WTC11 (cell line): Measurements from ENCODE around the gene ADAMTS7. TPM values are rescaled to one million over a fixed set of nuclear protein-coding genes. Genes with fewer than 3 reads are reported as not detected.

Experiments
- ATAC-seq: fragments of 200-7000 bp; cut with Tn5 transposase; 2 replicates; pipeline ENCODE4 v1.10.0; 2021; ENCODE audit warnings: mild to moderate bottlenecking, moderate library complexity
- CTCF ChIA-PET: fragments of 300-600 bp; sonication (Branson Sonifier 250); formaldehyde crosslinking; loops from one replicate; lab custom pipeline; 2021; ENCODE audit warnings: antibody characterized with exemption; lab: Charles Lee
- POLR2A ChIA-PET: fragments of 350-600 bp; sonication (Branson Sonifier 250); formaldehyde crosslinking; loops from one replicate; lab custom pipeline; 2021; ENCODE audit warnings: antibody characterized with exemption; lab: Charles Lee
- DNase-seq: peaks from one replicate; pipeline ENCODE4 v3.0.0; 2021; ENCODE audit warnings: low spot score
- H3K27ac Mint-ChIP-seq: 2 replicates; pipeline ENCODE4 v1.8.0; 2021; ENCODE audit warnings: mixed read lengths
- H3K27me3 Mint-ChIP-seq: 2 replicates; pipeline ENCODE4 v1.8.0; 2021; ENCODE audit warnings: low read depth, mild to moderate bottlenecking, moderate library complexity, mixed read lengths
- H3K36me3 Mint-ChIP-seq: 2 replicates; pipeline ENCODE4 v1.8.0; 2021; ENCODE audit warnings: mixed read lengths
- H3K4me1 Mint-ChIP-seq: 2 replicates; pipeline ENCODE4 v1.8.0; 2022; ENCODE audit warnings: mixed read lengths
- H3K4me3 Mint-ChIP-seq: 2 replicates; pipeline ENCODE4 v1.8.0; 2021; ENCODE audit warnings: mild to moderate bottlenecking, moderate library complexity, mixed read lengths
- H3K9me3 Mint-ChIP-seq: 2 replicates; pipeline ENCODE4 v1.8.0; 2021; ENCODE audit warnings: mixed read lengths
- CBFB ChIP-seq: sonication (generic); formaldehyde crosslinking; IDR thresholded peaks from 2 replicates; pipeline ENCODE4 v1.8.1; 2022; ENCODE audit warnings: mild to moderate bottlenecking, low read depth, missing genetic modification reagents
- ELF4 ChIP-seq: sonication (generic); formaldehyde crosslinking; IDR thresholded peaks from 2 replicates; pipeline ENCODE4 v1.8.1; 2022; ENCODE audit warnings: low read depth, mild to moderate bottlenecking, moderate library complexity, missing genetic modification reagents
- IRF2 ChIP-seq: sonication (generic); formaldehyde crosslinking; IDR thresholded peaks from 2 replicates; pipeline ENCODE4 v1.8.0; 2022; ENCODE audit warnings: low read depth, missing genetic modification reagents, borderline replicate concordance
- MAX ChIP-seq: sonication (generic); formaldehyde crosslinking; IDR thresholded peaks from 2 replicates; pipeline ENCODE4 v1.8.0; 2022; ENCODE audit warnings: mild to moderate bottlenecking, missing genetic modification reagents
- NFATC4 ChIP-seq: fragments of 250-450 bp; sonication (Bioruptor Pico); IDR thresholded peaks from 2 replicates; pipeline ENCODE4 v1.9.0; 2021; ENCODE audit warnings: mild to moderate bottlenecking
- NFYB ChIP-seq: sonication (generic); formaldehyde crosslinking; conservative IDR thresholded peaks from 2 replicates; pipeline ENCODE4 v1.8.0; 2022; ENCODE audit warnings: low read depth, missing genetic modification reagents
- OVOL2 ChIP-seq: fragments of 250-450 bp; sonication (Bioruptor Pico); IDR thresholded peaks from 2 replicates; pipeline ENCODE4 v1.9.0; 2021; ENCODE audit warnings: mild to moderate bottlenecking, borderline replicate concordance
- PRDM15 ChIP-seq: sonication (generic); formaldehyde crosslinking; IDR thresholded peaks from 2 replicates; pipeline ENCODE4 v1.8.0; 2022; ENCODE audit warnings: missing genetic modification reagents
- RORB ChIP-seq: fragments of 250-450 bp; sonication (Bioruptor Pico); IDR thresholded peaks from 2 replicates; pipeline ENCODE4 v1.9.0; 2021; ENCODE audit warnings: mild to moderate bottlenecking
- USF2 ChIP-seq: sonication (generic); formaldehyde crosslinking; IDR thresholded peaks from 2 replicates; pipeline ENCODE4 v1.8.1; 2023; ENCODE audit warnings: mild to moderate bottlenecking, missing genetic modification reagents, moderate library complexity
- ZBTB21 ChIP-seq: sonication (generic); formaldehyde crosslinking; IDR thresholded peaks from 2 replicates; pipeline ENCODE4 v1.8.1; 2023; ENCODE audit warnings: mild to moderate bottlenecking, missing genetic modification reagents, borderline replicate concordance
- ZNF138 ChIP-seq: sonication (generic); formaldehyde crosslinking; conservative IDR thresholded peaks from 2 replicates; pipeline ENCODE4 v1.8.1; 2022; ENCODE audit warnings: mild to moderate bottlenecking, moderate library complexity, missing genetic modification reagents
- ZNF232 ChIP-seq: sonication (generic); formaldehyde crosslinking; IDR thresholded peaks from 2 replicates; pipeline ENCODE4 v1.8.0; 2022; ENCODE audit warnings: mild to moderate bottlenecking, missing genetic modification reagents
- ZNF281 ChIP-seq: sonication (generic); formaldehyde crosslinking; IDR thresholded peaks from 2 replicates; pipeline ENCODE4 v1.8.0; 2023; ENCODE audit warnings: mild to moderate bottlenecking, missing genetic modification reagents
- ZNF317 ChIP-seq: sonication (generic); formaldehyde crosslinking; IDR thresholded peaks from 2 replicates; pipeline ENCODE4 v1.8.1; 2023; ENCODE audit warnings: low read depth, mild to moderate bottlenecking, moderate library complexity, missing genetic modification reagents, borderline replicate concordance
- ZNF512 ChIP-seq: sonication (generic); formaldehyde crosslinking; IDR thresholded peaks from 2 replicates; pipeline ENCODE4 v1.8.1; 2022; ENCODE audit warnings: missing genetic modification reagents, borderline replicate concordance
- ZNF532 ChIP-seq: fragments of 250-450 bp; sonication (Bioruptor Pico); IDR thresholded peaks from 2 replicates; pipeline ENCODE4 v1.9.0; 2021; ENCODE audit warnings: mild to moderate bottlenecking, borderline replicate concordance
- ZNF671 ChIP-seq: fragments of 250-450 bp; sonication (Bioruptor Pico); IDR thresholded peaks from 2 replicates; pipeline ENCODE4 v1.8.0; 2021; ENCODE audit warnings: mild to moderate bottlenecking
- total RNA-seq: library from RNA; stranded (reverse); gene quantifications from 3 replicates; pipeline ENCODE4 v1.2.3, GENCODE V29; 2021

Gene ADAMTS7
- total RNA-seq, 1 experiment from 2014 or later = 70.3 TPM

GRCh38 chr15:78837131-78837530 is 25.9 kb upstream of the ADAMTS7 start:
- H3K9me3 Mint-ChIP-seq = no peaks in the 10 kb centered on the region
- TF ChIP-seq RORB (CRISPR knock-in tag) (no peak), NFATC4 (CRISPR knock-in tag) (no peak), PRDM15 (CRISPR knock-in tag) (no peak), USF2 (CRISPR knock-in tag) (no peak), MAX (CRISPR knock-in tag) (no peak), IRF2 (CRISPR knock-in tag) (no peak), ZNF512 (no peak), OVOL2 (CRISPR knock-in tag) (no peak), ZNF532 (no peak), NFYB (no peak), ZBTB21 (CRISPR knock-in tag) (no peak), ZNF232 (CRISPR knock-in tag) (no peak), ZNF138 (CRISPR knock-in tag) (no peak), ELF4 (no peak), CBFB (CRISPR knock-in tag) (no peak), ZNF281 (CRISPR knock-in tag) (no peak), ZNF317 (CRISPR knock-in tag) (no peak), ZNF671 (CRISPR knock-in tag) (no peak)
- DNase-seq = no peak
- peaks cover 3% of the 10 kb centered on the region; the same call in 1 of the 2 replicates for H3K27me3 Mint-ChIP-seq
- H3K4me1 Mint-ChIP-seq = 0 out of 2 replicates have a peak, but pooled peaks cover 10% of the 10 kb centered on the region
- ChIA-PET CTCF (interaction anchor here (1.0 to 3.6 kb wide), 5 partner anchors 8 to 170 kb away, joined by 3 to 25 read pairs (median 6); partner anchors contain the start of gene ADAMTS7), POLR2A (no interaction called here)
- ATAC-seq = no peak
- H3K27ac Mint-ChIP-seq = no peak overlapping the region
- H3K36me3 Mint-ChIP-seq = no peaks in the 10 kb centered on the region
- no peak overlapping the region for H3K4me3 Mint-ChIP-seq
